Coronary artery (tissue), 2 donors: Measurements from ENCODE around the gene RGL2.
"Not testable (repeated sequence)": the region's sequence is repeated elsewhere in the genome, so short reads cannot be mapped to it uniquely, and the experiment has no call there.

Source experiments
- DNase-seq: peaks from one replicate; pipeline ENCODE4 v3.0.0-alpha.2; 2017; ENCODE audit warnings: low spot score
- H3K27ac ChIP-seq, 2 donors: fragments of 200-600 bp; sonication (generic); one replicate each; pipeline ENCODE4 v1.5.1; 2016 to 2019
- H3K4me3 ChIP-seq: fragments of 200-600 bp; sonication (generic); 2 replicates; pipeline ENCODE4 v1.5.1; 2016; ENCODE audit warnings: mild to moderate bottlenecking, moderate library complexity
- TF ChIP-seq, protein P1 (sequence below): fragments of 200-600 bp; sonication (generic); IDR thresholded peaks from one replicate; pipeline ENCODE4 v1.5.1; 2019; ENCODE audit warnings: antibody characterized with exemption

The RGL2 gene, protein sequence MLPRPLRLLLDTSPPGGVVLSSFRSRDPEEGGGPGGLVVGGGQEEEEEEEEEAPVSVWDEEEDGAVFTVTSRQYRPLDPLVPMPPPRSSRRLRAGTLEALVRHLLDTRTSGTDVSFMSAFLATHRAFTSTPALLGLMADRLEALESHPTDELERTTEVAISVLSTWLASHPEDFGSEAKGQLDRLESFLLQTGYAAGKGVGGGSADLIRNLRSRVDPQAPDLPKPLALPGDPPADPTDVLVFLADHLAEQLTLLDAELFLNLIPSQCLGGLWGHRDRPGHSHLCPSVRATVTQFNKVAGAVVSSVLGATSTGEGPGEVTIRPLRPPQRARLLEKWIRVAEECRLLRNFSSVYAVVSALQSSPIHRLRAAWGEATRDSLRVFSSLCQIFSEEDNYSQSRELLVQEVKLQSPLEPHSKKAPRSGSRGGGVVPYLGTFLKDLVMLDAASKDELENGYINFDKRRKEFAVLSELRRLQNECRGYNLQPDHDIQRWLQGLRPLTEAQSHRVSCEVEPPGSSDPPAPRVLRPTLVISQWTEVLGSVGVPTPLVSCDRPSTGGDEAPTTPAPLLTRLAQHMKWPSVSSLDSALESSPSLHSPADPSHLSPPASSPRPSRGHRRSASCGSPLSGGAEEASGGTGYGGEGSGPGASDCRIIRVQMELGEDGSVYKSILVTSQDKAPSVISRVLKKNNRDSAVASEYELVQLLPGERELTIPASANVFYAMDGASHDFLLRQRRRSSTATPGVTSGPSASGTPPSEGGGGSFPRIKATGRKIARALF

DNA sequence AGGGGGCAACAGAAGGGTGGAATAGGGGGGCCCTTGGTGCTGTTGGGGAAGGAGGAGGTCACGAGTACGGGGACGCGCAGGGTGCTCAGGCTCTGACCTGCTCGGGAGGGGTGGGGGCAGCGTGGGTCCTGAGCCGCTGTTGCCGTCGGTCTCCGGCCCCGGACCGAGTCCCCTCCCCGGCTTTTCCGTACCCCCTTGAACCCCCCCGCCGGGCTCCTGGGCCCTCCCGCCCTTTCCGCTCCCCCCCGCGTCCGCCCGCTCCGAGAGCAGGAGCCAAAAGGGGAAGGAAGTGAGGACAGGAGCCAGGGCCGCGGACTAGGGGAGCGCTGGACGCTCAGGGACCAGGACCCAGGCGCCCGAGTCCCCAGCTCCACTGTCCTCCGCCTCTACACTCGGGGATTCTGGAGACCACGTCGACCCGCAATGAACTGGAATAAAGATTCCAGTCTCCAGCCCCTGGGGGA lies at the start of gene RGL2:
Gene RGL2, minus strand, starts transcription at position 170 of the 464 bp plus-strand sequence. CDS start 332 bp downstream, outside the sequence.
- H3K27ac ChIP-seq: peak within 1 kb of the TSS; percentile 92 to 97
- TF ChIP-seq, protein P1, sequence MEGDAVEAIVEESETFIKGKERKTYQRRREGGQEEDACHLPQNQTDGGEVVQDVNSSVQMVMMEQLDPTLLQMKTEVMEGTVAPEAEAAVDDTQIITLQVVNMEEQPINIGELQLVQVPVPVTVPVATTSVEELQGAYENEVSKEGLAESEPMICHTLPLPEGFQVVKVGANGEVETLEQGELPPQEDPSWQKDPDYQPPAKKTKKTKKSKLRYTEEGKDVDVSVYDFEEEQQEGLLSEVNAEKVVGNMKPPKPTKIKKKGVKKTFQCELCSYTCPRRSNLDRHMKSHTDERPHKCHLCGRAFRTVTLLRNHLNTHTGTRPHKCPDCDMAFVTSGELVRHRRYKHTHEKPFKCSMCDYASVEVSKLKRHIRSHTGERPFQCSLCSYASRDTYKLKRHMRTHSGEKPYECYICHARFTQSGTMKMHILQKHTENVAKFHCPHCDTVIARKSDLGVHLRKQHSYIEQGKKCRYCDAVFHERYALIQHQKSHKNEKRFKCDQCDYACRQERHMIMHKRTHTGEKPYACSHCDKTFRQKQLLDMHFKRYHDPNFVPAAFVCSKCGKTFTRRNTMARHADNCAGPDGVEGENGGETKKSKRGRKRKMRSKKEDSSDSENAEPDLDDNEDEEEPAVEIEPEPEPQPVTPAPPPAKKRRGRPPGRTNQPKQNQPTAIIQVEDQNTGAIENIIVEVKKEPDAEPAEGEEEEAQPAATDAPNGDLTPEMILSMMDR: no peak
- peak within 1 kb of the TSS; percentile 90 for H3K4me3 ChIP-seq
- DNase-seq: peak; percentile 90

- TF ChIP-seq, protein P1: no peak
- no peak for DNase-seq
- no peak overlapping the region for H3K27ac ChIP-seq
- H3K4me3 ChIP-seq: no peak overlapping the region
Observed at GRCh38 chr6:33347816-33348215, 49.1 kb upstream of the RGL2 start.

- H3K4me3 ChIP-seq, H3K27ac ChIP-seq, DNase-seq: not testable (repeated sequence)
Observed at GRCh38 chr6:33346972-33347371, 48.2 kb upstream of the RGL2 start.

DNA sequence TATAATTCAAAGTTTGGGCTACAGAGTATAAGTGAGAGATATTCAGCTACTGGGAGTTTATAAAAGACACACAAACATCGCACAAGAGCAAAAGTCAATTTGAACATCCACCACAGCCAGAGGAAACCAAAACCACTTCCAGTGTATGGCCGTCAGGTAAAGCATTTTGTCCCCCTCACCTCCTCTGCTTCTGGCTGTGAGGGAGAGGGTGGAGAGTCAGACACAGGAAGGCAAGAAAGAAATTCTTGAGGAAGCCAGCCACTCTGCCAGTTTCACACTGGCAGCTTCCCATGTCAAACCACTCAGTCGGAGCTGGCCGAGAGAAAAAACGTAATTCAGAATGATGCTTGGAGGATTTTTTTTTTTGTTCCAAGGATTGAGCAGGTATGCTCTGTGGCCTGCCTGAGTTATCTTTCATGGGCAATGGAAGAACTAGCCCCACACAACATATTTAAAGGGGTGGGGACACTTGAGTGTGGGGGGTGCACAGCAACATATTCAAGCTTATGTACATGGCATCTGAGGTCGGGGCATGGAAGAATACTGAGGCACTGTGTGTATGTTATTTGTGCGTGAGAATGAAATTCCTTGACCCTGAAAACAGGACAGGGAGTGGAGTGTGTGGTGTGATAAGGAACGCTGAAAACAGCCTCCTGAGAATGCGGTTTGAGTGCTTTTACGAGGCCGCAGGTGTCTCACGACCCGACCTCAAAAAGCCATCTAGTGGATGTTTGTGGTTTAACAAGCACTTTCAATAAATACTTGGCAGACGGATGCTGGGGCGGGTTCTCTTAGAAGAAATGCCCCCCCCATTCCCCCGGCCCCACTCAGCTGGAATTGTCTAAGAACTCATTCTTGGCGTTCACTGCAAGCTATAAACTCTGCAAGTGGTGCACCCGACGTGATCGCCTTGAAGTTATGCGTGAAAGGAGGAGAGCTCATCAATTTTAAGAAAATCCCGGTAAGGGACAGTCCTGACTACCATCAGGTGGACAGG lies 46.3 kb upstream of the RGL2 start:
- TF ChIP-seq, protein P1: peak; percentile 60
- Histone ChIP-seq H3K27ac (no peak overlapping the region), H3K4me3 (peak overlapping the region; percentile 60)
- peak; percentile 75 for DNase-seq

DNA sequence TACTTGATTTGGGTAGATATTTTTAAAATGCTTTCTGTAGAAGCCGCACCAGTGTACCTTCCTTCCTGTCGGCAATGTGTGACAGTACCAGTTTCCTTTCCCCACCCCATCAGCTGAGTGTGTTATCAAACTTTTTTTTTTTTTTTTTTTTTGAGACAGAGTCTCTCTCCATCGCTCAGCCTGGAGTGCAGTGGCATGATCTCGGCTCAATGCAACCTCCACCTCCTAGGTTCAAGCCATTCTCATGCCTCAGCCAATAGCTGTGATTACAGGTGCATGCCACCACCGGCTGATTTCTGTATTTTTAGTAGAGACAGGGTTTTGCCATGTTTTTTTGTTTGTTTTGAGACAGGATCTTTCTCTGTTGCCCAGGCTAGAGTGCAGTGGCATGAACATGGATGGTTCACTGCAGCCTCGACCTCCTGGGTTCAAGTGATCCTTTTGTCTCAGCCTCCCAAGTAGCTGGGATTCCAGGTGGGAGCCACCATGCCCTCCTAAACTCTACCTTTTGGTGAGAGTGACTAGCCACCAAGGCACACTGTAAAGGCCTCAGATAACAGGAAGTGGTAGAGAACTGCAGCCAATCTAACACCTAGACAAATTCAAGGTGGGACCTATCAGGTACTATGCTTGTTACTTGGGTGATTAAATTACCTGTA lies 45.3 kb upstream of the RGL2 start:
- DNase-seq: no peak
- no peak overlapping the region for H3K4me3 ChIP-seq
- H3K27ac ChIP-seq: no peak overlapping the region
- TF ChIP-seq, protein P1: no peak

- not testable (repeated sequence) for H3K27ac ChIP-seq, DNase-seq, H3K4me3 ChIP-seq
Observed at GRCh38 chr6:33343606-33343952, 44.8 kb upstream of the RGL2 start.

DNA sequence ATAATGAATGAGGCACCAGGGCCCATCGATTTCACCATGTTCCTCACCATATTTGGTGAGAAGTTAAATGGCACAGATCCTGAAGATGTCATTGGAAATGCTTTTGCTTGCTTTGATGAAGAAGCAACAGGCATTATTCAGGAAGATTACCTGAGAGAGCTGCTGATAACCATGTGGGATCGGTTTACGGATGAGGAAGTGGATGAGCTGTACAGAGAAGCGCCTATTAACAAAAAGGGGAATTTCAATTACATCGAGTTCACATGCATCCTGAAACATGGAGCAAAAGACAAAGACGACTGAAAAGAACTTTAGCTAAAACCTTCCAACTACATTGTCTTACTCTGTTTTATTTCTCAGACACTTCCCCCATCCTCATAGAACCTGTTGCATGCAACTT lies 40.5 kb upstream of the RGL2 start:
- DNase-seq: no peak
- no peak overlapping the region for H3K4me3 ChIP-seq
- TF ChIP-seq, protein P1: no peak
- no peak overlapping the region for H3K27ac ChIP-seq
